ENCODE data around the gene SNHG17. TPM values are rescaled to one million over a fixed set of nuclear protein-coding genes. Genes with fewer than 3 reads are reported as not detected.

Gene SNHG17
- total and polyA plus RNA-seq, 9 of the 15 experiments (the other 6 are each of a cell fraction or from before 2014, with no cell fraction given), result 29.8 to 106 (median 57.7) TPM

DNA sequence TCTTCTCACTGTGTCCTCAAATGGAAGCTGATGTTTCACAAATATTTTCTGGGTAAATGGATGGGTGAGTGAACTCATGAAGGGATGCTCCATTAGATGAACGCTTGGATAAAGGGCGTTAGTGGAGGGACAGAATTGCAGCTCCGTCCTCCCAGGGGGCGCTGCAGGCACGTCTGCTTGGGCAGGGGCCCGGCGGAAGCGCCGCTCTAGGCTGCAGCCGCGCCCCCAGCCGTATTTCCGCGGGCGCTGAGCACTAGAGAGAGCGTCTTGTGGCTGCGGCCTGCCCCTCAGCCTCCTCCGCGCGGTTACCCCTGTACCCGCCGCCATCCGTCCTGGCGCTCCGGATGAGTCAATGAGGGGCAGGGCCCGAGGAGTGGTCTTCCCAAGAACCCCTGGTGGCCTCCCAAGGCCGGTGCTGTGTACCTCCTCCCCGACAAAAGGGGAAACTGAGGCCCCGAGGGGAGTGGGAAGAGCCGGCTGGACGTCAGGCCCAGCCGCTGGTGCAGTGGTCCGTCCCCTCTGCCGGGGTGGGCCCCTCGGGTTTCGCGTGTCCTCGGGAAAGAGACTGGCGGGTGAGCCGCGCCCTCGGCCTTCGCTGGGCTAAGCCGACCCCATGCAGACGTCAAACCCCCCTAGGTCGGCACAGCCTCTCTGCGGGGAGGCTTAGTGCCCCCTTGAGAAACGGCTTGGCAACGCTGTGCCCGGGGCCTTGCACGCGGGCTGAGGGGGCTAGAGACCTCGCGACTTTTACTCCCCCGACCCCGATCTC is 11.5 kb upstream of the SNHG17 start (continued):
- TF ChIP-seq, protein P1, sequence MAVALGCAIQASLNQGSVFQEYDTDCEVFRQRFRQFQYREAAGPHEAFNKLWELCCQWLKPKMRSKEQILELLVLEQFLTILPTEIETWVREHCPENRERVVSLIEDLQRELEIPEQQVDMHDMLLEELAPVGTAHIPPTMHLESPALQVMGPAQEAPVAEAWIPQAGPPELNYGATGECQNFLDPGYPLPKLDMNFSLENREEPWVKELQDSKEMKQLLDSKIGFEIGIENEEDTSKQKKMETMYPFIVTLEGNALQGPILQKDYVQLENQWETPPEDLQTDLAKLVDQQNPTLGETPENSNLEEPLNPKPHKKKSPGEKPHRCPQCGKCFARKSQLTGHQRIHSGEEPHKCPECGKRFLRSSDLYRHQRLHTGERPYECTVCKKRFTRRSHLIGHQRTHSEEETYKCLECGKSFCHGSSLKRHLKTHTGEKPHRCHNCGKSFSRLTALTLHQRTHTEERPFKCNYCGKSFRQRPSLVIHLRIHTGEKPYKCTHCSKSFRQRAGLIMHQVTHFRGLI (CRISPR knock-in tag; IDR thresholded peaks at IDR 0.05), result no peak
- TF ChIP-seq RFX5 (IDR thresholded peaks at IDR 0.05; ENCODE audit: low read depth, low read length) (no peak), CHD2 (IDR thresholded peaks at IDR 0.05; ENCODE audit: low read depth, low read length) (no peak), TCF7L2 (IDR thresholded peaks at IDR 0.05; ENCODE audit: low read depth, low read length) (no peak), THRAP3 (IDR thresholded peaks at IDR 0.05; ENCODE audit: borderline replicate concordance) (no peak), NELFE (IDR thresholded peaks at IDR 0.05; ENCODE audit: insufficient read depth, insufficient read length) (no peak), ILK (tag; IDR thresholded peaks at IDR 0.05; ENCODE audit: borderline replicate concordance, low read depth) (no peak), HDAC8 (tag; IDR thresholded peaks at IDR 0.05) (no peak), PML (IDR thresholded peaks at IDR 0.05; ENCODE audit: low read length) (peak; percentile 89), MEF2A (IDR thresholded peaks at IDR 0.05; ENCODE audit: control insufficient read depth, low read depth, low read length) (0 out of 2 replicates have a peak, but pooled peaks have one; percentile 24), ETV1 (tag; conservative IDR thresholded peaks at IDR 0.05; ENCODE audit: low read depth) (peak; percentile 92), ZNF77 (CRISPR knock-in tag; IDR thresholded peaks at IDR 0.05) (no peak), FOXK1 (CRISPR knock-in tag; IDR thresholded peaks at IDR 0.05; ENCODE audit: borderline replicate concordance) (no peak), PHF20 (IDR thresholded peaks at IDR 0.05; ENCODE audit: partially characterized antibody) (peak; percentile 89), FOS (IDR thresholded peaks at IDR 0.05; ENCODE audit: extremely low read depth, insufficient read length) (no peak), SUPT5H (IDR thresholded peaks at IDR 0.05) (peak; percentile 97), SIX5 (IDR thresholded peaks at IDR 0.05; ENCODE audit: borderline replicate concordance in 1 of 2, insufficient read depth in 1 of 2, low read depth in 1 of 2, low read length in 2 of 2) (0 out of 4 replicates have a peak, but pooled peaks of 1 of the 2 experiments have one; percentile 18), ZNF175 (CRISPR knock-in tag; IDR thresholded peaks at IDR 0.05; ENCODE audit: low read depth) (no peak), E2F3 (CRISPR knock-in tag; IDR thresholded peaks at IDR 0.05) (no peak), CHCHD3 (CRISPR knock-in tag; IDR thresholded peaks at IDR 0.05) (no peak), GTF2F1 (IDR thresholded peaks at IDR 0.05; ENCODE audit: low read depth, low read length) (peak; percentile 87)
- TF ChIP-seq, protein P2, sequence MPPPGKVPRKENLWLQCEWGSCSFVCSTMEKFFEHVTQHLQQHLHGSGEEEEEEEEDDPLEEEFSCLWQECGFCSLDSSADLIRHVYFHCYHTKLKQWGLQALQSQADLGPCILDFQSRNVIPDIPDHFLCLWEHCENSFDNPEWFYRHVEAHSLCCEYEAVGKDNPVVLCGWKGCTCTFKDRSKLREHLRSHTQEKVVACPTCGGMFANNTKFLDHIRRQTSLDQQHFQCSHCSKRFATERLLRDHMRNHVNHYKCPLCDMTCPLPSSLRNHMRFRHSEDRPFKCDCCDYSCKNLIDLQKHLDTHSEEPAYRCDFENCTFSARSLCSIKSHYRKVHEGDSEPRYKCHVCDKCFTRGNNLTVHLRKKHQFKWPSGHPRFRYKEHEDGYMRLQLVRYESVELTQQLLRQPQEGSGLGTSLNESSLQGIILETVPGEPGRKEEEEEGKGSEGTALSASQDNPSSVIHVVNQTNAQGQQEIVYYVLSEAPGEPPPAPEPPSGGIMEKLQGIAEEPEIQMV (tag; conservative IDR thresholded peaks at IDR 0.05; ENCODE audit: low read depth), result no peak
- TF ChIP-seq, protein P3, sequence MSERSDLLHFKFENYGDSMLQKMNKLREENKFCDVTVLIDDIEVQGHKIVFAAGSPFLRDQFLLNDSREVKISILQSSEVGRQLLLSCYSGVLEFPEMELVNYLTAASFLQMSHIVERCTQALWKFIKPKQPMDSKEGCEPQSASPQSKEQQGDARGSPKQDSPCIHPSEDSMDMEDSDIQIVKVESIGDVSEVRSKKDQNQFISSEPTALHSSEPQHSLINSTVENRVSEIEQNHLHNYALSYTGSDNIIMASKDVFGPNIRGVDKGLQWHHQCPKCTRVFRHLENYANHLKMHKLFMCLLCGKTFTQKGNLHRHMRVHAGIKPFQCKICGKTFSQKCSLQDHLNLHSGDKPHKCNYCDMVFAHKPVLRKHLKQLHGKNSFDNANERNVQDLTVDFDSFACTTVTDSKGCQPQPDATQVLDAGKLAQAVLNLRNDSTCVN (CRISPR knock-in tag; IDR thresholded peaks at IDR 0.05), result no peak
- TF ChIP-seq, protein P4, sequence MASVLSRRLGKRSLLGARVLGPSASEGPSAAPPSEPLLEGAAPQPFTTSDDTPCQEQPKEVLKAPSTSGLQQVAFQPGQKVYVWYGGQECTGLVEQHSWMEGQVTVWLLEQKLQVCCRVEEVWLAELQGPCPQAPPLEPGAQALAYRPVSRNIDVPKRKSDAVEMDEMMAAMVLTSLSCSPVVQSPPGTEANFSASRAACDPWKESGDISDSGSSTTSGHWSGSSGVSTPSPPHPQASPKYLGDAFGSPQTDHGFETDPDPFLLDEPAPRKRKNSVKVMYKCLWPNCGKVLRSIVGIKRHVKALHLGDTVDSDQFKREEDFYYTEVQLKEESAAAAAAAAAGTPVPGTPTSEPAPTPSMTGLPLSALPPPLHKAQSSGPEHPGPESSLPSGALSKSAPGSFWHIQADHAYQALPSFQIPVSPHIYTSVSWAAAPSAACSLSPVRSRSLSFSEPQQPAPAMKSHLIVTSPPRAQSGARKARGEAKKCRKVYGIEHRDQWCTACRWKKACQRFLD (CRISPR knock-in tag; IDR thresholded peaks at IDR 0.05), result peak; percentile 69; the same call in 1 of the 2 replicates

All from K562 (cell line).